PC-3 (cell line): ENCODE data around the gene CD48. TPM values are rescaled to one million over a fixed set of nuclear protein-coding genes. Genes with fewer than 3 reads are reported as not detected.
A peak's percentile ranks its signal among the peaks of the same experiment; 100 is the strongest.

ENCODE experiments used
- ATAC-seq: fragments of 200-7000 bp; cut with Tn5 transposase; 2 replicates; pipeline ENCODE4 v1.9.1; 2020; ENCODE audit warnings: mild to moderate bottlenecking, moderate library complexity
- BruUV-seq: library from RNA; stranded (reverse); fragments of 400-500 nt; replicated peaks from 2 replicates; lab custom pipeline; 2021; lab: Mats Ljungman, UMichigan
- CTCF ChIA-PET: fragments of 300-600 bp; sonication (Branson Sonifier 250); formaldehyde crosslinking; loops from one replicate; lab custom pipeline; 2022; ENCODE audit warnings: antibody characterized with exemption; lab: Charles Lee
- POLR2A ChIA-PET: fragments of 300-600 bp; sonication (Branson Sonifier 250); formaldehyde crosslinking; loops from one replicate; lab custom pipeline; 2022; ENCODE audit warnings: antibody characterized with exemption; ENCODE audit not compliant: unreplicated experiment; lab: Charles Lee
- DNase-seq: peaks from one replicate; pipeline ENCODE4 v3.0.0-alpha.2; 2015
- H2AFZ ChIP-seq: fragments of 300-600 bp; sonication (generic); 2 replicates; pipeline ENCODE4 v1.6.0; 2016; ENCODE audit warnings: antibody characterized with exemption, low read length
- H3F3A ChIP-seq: fragments of 300-600 bp; sonication (generic); one replicate; pipeline ENCODE4 v1.6.0; 2017; ENCODE audit warnings: antibody characterized with exemption, low read length, control low read depth, mild to moderate bottlenecking; ENCODE audit not compliant: unreplicated experiment
- H3K27ac ChIP-seq: fragments of 300-600 bp; sonication (generic); 2 replicates; pipeline ENCODE4 v1.5.1; 2016; ENCODE audit warnings: mild to moderate bottlenecking, low read length
- H3K27me3 ChIP-seq: fragments of 300-600 bp; sonication (generic); 2 replicates; pipeline ENCODE4 v1.6.1; 2016; ENCODE audit warnings: low read length, mixed read lengths
- H3K36me3 ChIP-seq: fragments of 300-600 bp; sonication (generic); 2 replicates; pipeline ENCODE4 v1.6.1; 2016; ENCODE audit warnings: low read depth, mixed run types, low read length, mixed read lengths
- H3K4me1 ChIP-seq: fragments of 300-600 bp; sonication (generic); 2 replicates; pipeline ENCODE4 v1.5.1; 2016; ENCODE audit warnings: low read length; ENCODE audit not compliant: insufficient read depth
- H3K4me2 ChIP-seq: fragments of 300-600 bp; sonication (generic); 2 replicates; pipeline ENCODE4 v1.6.0; 2016; ENCODE audit warnings: low read length
- H3K4me3 ChIP-seq: fragments of 300-600 bp; sonication (generic); 2 replicates; pipeline ENCODE4 v1.5.1; 2016; ENCODE audit warnings: mild to moderate bottlenecking, low read length, mixed read lengths
- H3K79me2 ChIP-seq: fragments of 300-600 bp; sonication (generic); 2 replicates; pipeline ENCODE4 v1.6.1; 2017; ENCODE audit warnings: low read length, mixed read lengths
- H3K9ac ChIP-seq: fragments of 300-600 bp; sonication (generic); 2 replicates; pipeline ENCODE4 v1.6.0; 2016; ENCODE audit warnings: mild to moderate bottlenecking, low read length
- H3K9me2 ChIP-seq: fragments of 300-600 bp; sonication (generic); replicated peaks from 2 replicates; pipeline ENCODE4 v1.6.1; 2016; ENCODE audit warnings: mixed run types, low read length, mixed read lengths
- H3K9me3 ChIP-seq: fragments of 300-600 bp; sonication (generic); 2 replicates; pipeline ENCODE4 v1.6.1; 2016; ENCODE audit warnings: low read length, mixed read lengths
- H4K20me1 ChIP-seq: fragments of 300-600 bp; sonication (generic); 2 replicates; pipeline ENCODE4 v1.6.1; 2016; ENCODE audit warnings: low read length, mixed read lengths
- EZH2 ChIP-seq: fragments of 300-600 bp; sonication (generic); IDR thresholded peaks from one replicate; pipeline ENCODE4 v1.6.1; 2017; ENCODE audit warnings: antibody characterized with exemption, mild to moderate bottlenecking, low read length; ENCODE audit not compliant: unreplicated experiment
- EZH2phosphoT487 ChIP-seq: fragments of 300-600 bp; sonication (generic); IDR thresholded peaks from 2 replicates; pipeline ENCODE4 v1.6.1; 2018; ENCODE audit warnings: mild to moderate bottlenecking, antibody characterized with exemption, low read length, borderline replicate concordance
- intact Hi-C: fragments of 100-400 bp; cut with micrococcal nuclease; formaldehyde crosslinking; loops from 2 replicates; pipeline ENCODE4 v1.9.0; 2023
- total RNA-seq: library from RNA; depleted of rRNA; stranded (reverse); fragments of >200 nt; gene quantifications from 2 replicates; pipeline ENCODE4 v1.2.3, GENCODE V29; 2014
- TF ChIP-seq, protein P1 (sequence below): fragments of 300-600 bp; sonication (generic); conservative IDR thresholded peaks from 2 replicates; pipeline ENCODE4 v1.5.1; 2017; ENCODE audit warnings: antibody characterized with exemption, low read depth, mild to moderate bottlenecking, low read length

The CD48 gene
- total RNA-seq, 1 experiment from 2014 or later: not detected

DNA sequence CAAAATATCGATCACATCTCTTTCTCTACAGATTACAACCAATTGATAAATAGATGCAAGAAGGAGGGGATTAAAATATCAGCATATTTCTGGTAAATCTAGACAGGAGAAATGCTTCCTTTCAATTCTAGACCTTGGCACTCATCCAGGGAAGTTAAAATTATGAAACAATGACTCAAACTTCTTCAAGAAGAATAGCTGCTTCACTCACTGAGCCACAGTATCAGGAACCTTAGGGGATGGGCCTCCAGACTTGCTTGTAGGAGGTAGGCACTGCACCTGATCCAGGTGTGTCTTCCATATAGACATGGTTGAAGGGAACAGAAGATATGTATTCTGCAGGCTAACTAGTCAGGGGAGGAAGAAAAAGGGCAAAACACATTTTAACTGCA, 37.3 kb upstream of the CD48 start:
- Histone ChIP-seq H4K20me1 (no peaks in the 10 kb centered on the region), H3K79me2 (no peaks in the 10 kb centered on the region), H3K9me3 (no peaks in the 10 kb centered on the region), H3K9me2 (no peaks in the 10 kb centered on the region), H3K4me3 (no peak overlapping the region), H3K4me1 (peaks cover 23% of the 10 kb centered on the region), H3K9ac (no peak overlapping the region), H2AFZ (no peak overlapping the region), H3F3A (no peaks in the 10 kb centered on the region), H3K4me2 (peak overlapping the region; percentile 41; the same call in 1 of the 2 replicates), H3K27me3 (peaks cover 33% of the 10 kb centered on the region), H3K27ac (no peak overlapping the region), H3K36me3 (no peaks in the 10 kb centered on the region)
- CTCF ChIA-PET: interaction anchor here (0.6 to 0.9 kb wide), 2 partner anchors 74 to 206 kb away, joined by 3 read pairs; partner anchors contain the start of gene ITLN2
- BruUV-seq: no TSS peak
- DNase-seq (peak; percentile 78), ATAC-seq (0 out of 2 replicates have a peak, but pooled peaks have one; percentile 35)
- intact Hi-C loops: no loop called here
- TF ChIP-seq, protein P1, sequence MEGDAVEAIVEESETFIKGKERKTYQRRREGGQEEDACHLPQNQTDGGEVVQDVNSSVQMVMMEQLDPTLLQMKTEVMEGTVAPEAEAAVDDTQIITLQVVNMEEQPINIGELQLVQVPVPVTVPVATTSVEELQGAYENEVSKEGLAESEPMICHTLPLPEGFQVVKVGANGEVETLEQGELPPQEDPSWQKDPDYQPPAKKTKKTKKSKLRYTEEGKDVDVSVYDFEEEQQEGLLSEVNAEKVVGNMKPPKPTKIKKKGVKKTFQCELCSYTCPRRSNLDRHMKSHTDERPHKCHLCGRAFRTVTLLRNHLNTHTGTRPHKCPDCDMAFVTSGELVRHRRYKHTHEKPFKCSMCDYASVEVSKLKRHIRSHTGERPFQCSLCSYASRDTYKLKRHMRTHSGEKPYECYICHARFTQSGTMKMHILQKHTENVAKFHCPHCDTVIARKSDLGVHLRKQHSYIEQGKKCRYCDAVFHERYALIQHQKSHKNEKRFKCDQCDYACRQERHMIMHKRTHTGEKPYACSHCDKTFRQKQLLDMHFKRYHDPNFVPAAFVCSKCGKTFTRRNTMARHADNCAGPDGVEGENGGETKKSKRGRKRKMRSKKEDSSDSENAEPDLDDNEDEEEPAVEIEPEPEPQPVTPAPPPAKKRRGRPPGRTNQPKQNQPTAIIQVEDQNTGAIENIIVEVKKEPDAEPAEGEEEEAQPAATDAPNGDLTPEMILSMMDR: no peak
- TF ChIP-seq EZH2: no peak
- TF ChIP-seq EZH2phosphoT487: no peak
- POLR2A ChIA-PET: no interaction called here

GRCh38 chr1:160748181-160748877, 36.7 kb upstream of the CD48 start:
- POLR2A ChIA-PET: interaction anchor here (0.6 kb wide), 1 partner anchor 254 kb away, joined by 3 read pairs; no protein-coding TSS in a partner anchor
- Histone ChIP-seq H2AFZ (no peak overlapping the region), H3F3A (no peaks in the 10 kb centered on the region), H3K9ac (no peak overlapping the region), H3K79me2 (no peaks in the 10 kb centered on the region), H3K9me3 (no peaks in the 10 kb centered on the region), H3K36me3 (no peaks in the 10 kb centered on the region), H4K20me1 (no peaks in the 10 kb centered on the region), H3K27ac (no peak overlapping the region), H3K9me2 (no peaks in the 10 kb centered on the region), H3K4me3 (no peak overlapping the region), H3K27me3 (peaks cover 27% of the 10 kb centered on the region), H3K4me1 (peaks cover 23% of the 10 kb centered on the region), H3K4me2 (peak overlapping the region; percentile 41; the same call in 1 of the 2 replicates)
- no TSS peak for BruUV-seq
- peak; percentile 86 for DNase-seq
- CTCF ChIA-PET: interaction anchor here (0.9 kb wide), 1 partner anchor 206 kb away, joined by 3 read pairs; the partner anchor contains the start of gene ITLN2
- peak; percentile 77 for ATAC-seq
- intact Hi-C loops: no loop called here
- TF ChIP-seq EZH2 (no peak), EZH2phosphoT487 (no peak)
- TF ChIP-seq, protein P1: peak; percentile 74

DNA sequence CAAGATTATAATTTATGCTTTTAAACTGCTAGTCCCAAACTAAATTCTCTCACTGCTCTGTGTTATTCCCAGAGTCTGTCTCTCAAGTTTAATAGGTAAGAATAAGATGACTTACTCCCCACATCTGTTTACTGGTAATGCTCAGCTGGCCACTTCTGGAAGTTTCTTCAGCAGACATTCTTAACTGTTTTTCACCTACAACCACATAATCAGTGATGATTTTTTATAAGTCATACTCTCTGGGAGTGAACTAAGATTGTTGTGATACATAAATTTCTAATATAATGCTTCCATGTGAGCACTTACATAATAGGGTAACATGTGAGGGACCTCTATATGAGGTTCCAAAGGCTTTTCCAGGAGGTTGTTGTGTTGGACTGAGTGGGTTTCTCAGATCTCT, 36.1 kb upstream of the CD48 start:
- ATAC-seq (no peak), DNase-seq (no peak)
- CTCF ChIA-PET: interaction anchor here (0.9 kb wide), 1 partner anchor 207 kb away, joined by 3 read pairs; the partner anchor contains the start of gene ITLN2
- Histone ChIP-seq H3K9me2 (no peaks in the 10 kb centered on the region), H3K27me3 (peaks cover 21% of the 10 kb centered on the region), H3K4me3 (no peak overlapping the region), H4K20me1 (no peaks in the 10 kb centered on the region), H3K4me2 (no peak overlapping the region), H3K27ac (no peak overlapping the region), H3F3A (no peaks in the 10 kb centered on the region), H3K4me1 (peaks cover 23% of the 10 kb centered on the region), H3K9me3 (no peaks in the 10 kb centered on the region), H3K9ac (no peak overlapping the region), H2AFZ (no peak overlapping the region), H3K79me2 (no peaks in the 10 kb centered on the region), H3K36me3 (no peaks in the 10 kb centered on the region)
- TF ChIP-seq, protein P1: no peak
- TF ChIP-seq EZH2: no peak
- POLR2A ChIA-PET: interaction anchor here (0.6 kb wide), 1 partner anchor 255 kb away, joined by 3 read pairs; no protein-coding TSS in a partner anchor
- no TSS peak for BruUV-seq
- intact Hi-C loops: no loop called here
